GM20000 (cell line): ENCODE measurements around the gene OR5H2.
"Not testable (repeated sequence)": the region's sequence is repeated elsewhere in the genome, so short reads cannot be mapped to it uniquely, and the experiment has no call there.

Experiments used
- DNase-seq: peaks from one replicate; pipeline ENCODE4 v3.0.0; 2012; ENCODE audit warnings: low spot score
- CTCF ChIP-seq: IDR thresholded peaks from 2 replicates; pipeline ENCODE4 v1.5.1; 2012; ENCODE audit warnings: mild to moderate bottlenecking, control low read depth; ENCODE audit errors: extremely low read depth, missing control alignments

Gene OR5H2

DNA sequence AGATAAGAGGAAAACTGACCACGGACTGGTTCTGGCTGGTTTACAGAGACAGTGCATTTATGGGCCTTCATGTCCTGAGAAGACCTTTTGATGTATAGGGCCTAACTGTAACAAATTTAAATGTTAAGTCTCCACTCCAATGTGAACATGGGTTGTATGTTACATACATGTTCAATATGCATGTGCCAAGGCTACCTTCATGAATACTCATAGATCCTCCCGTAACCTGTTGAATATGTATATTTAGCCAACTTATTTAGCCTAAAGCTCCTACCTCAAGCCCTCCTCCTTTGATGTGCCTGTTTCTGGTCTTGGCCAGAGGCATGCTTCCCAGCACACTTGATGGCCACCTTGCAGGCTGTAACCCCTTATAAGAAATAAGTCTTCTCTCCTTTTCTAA, at the start of gene OR5H2:
TSS of gene OR5H2 (plus strand) at position 301 of the 400 bp plus-strand sequence. CDS start 398 bp downstream, outside the sequence.
- no peak for TF ChIP-seq CTCF
- DNase-seq, result no peak

DNA sequence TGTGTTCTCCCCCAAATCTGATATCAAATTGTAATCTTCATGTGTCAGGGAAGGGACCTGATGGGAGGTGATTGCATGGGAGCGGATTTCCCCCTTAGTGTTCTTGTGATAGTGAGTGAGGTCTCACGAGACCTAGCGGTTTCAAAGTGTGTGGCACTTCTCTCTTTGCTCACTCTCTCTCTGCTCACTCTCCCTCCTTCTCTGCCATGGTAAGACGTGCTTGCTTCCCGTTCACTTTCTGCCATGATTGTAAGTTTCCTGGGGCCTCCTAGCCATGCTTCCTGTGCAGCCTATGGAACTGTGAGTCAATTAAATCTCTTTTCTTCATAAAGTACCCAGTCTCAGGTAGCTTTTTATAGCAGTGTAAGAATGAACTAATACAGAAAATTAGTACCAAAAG, 48.8 kb upstream of the OR5H2 start:
- DNase-seq, result no peak

DNA sequence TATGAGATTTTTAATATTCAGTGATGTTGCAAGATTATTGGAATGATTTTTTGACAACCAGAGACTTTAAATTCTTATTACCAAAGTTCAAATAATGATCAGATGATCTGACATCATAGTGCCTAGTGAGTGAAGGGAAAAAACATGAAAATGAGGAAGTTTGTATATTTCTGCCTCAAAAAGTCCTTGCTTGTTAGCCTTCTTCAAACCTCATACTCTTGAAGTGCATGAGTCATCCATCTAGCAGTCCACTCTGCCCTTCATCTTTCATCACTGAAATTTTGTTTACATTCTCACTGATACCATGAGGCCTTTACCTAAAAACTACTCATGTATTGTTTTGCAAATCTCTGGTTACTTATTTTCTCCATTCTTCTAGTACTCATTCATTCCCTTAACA, 42.2 kb upstream of the OR5H2 start:
- DNase-seq, result no peak
- no peak for TF ChIP-seq CTCF

More for the DNA sequence above, 48.8 kb upstream of the OR5H2 start:
- no peak for TF ChIP-seq CTCF

DNA sequence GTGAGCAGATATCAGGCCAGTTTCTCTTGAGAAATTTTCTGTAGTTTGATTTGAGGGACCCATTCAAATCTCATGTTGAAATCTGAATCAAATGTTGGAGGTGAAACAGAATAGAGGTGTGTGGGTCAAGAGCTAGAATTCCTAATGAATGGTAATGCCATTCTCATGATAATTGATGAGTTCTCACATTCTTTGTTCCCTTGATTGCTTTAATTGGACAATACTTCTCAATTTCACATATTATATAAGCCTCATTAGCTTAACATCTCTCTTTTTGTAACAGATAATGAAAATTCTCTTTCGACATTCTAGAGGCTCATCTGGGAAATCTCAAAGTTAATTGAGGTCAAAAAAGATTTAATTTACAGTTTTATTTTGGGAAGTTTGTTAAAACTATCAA, 40.1 kb upstream of the OR5H2 start:
- DNase-seq, result no peak
- no peak for TF ChIP-seq CTCF

GRCh38 chr3:98243843-98244242, 38.5 kb upstream of the OR5H2 start:
- no peak for TF ChIP-seq CTCF
- DNase-seq, result no peak

DNA sequence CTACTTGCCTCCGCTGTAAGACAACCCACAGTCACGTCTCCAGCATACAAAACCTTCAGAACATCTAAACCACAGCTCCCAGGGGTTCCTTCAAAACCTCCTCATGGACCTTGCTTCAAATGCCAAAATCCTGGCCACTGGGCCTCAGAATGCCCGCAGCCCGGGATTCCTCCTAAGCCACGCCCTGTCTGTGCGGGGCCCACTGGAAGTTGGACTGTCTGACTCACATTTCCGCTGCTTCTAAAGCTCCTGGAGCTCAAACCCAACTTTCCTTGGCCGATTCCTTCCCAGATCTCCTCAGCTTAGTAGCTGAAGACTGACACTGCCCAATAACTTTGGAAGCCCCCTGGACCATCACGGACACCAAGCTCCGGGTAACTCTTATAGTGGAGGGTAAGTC, 36.2 kb upstream of the OR5H2 start:
- no peak for TF ChIP-seq CTCF
- DNase-seq, result no peak

DNA sequence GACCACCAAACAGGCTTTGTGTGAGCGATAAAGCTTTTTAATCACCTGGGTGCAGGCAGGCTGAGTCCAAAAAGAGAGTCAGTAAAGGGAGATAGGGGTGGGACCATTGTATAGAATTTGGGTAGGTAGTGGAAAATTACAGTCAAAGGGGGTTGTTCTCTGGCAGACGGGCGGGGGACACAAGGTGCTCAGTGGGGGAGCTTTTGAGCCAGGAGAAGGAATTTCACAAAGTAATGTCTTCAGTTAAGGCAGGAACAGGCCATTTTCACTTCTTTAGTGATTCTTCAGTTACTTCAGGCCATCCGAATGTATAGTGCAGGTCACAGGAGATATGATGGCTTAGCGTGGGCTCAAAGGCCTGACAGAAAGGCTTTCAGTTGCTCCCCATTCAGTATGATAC, 26.3 kb upstream of the OR5H2 start:
- not testable (repeated sequence) for DNase-seq

DNA sequence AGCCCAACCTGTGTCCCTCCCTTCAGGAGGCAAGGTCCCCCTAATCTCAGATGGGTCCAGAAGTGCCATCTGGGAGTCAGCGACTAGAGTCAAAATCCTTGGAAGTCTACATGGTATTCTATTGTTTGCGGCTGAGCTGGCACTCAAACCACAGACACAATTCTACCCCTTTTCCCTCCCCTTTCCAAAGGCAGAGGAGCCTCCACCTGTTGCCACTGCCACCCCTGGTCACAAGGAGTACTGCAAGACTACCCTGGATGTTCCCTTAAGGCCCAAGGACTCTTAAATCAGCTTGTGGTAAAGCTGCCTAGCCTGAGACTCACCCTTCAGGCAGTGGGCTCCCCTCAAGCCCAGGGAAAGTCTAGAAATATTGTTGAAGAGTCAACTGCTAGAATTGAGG, 22.6 kb upstream of the OR5H2 start:
- peak; percentile 18 for TF ChIP-seq CTCF

More for the DNA sequence above, 22.6 kb upstream of the OR5H2 start:
- DNase-seq, result no peak
